Central memory CD4-positive, alpha-beta T cell (primary cell): ENCODE data around the gene MTREX.

ENCODE experiments used
- DNase-seq: peaks from one replicate; pipeline ENCODE4 v3.0.0; 2022

Gene MTREX

DNA sequence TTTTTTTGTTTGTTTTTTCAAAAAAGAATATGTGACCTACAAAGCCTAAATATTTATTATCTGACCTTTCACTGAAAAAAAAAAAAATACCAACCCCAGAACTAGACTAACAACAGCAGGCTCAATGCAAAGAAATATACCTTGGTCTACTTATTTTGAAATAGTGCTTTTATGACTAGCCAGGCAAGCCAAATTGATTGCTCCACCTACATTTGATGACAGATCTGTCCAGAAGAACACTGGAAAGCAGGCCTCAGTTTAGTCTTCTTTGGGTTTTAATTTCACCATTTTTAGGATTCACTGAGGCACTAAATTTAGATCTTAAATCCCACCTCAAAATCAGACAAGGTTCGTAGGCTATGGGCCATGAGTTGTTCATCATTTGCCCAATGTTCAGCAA is 129.7 kb downstream of the MTREX start:
- no peak for DNase-seq

DNA sequence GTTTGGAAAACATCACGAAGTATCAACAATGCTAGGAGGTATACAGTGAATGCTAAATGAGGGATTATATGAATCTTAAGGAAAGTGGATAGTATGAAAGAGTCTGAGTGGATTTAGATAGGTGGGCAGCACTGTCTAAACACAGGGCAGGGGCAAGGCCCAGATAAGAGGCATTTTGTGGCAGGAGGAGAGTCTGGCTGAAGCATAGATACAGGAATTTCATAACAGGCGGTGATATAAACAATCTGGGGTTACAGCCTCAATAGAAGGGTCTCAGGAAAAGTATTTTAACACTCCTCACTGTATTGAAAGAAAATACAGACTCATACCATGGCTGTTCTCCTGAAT is 130.0 kb downstream of the MTREX start:
- no peak for DNase-seq

- DNase-seq: no peak
Observed at GRCh38 chr5:55438998-55439397, 131.2 kb downstream of the MTREX start.

DNA sequence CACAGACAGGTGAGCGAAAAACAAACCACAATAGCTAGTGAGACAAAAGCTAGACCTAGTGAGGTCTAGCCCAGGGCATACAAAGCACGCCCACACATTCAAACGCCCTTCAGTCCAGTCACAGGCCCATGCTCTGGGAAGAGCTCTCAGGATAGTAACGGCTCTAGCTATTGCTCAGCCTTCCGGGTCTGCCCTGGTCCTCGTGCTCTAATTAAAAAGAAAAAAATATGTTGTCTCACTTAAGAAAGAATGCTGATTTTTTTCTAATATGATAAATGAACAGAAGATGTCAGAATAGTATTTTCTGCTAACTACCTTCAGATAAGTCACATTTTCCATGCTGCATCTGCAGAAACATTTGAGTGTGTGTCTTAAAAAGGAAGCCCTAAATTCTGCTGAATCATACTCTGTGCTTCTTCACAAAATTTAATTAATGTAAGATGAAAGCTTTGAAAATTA is 132.4 kb downstream of the MTREX start:
- DNase-seq: no peak

- DNase-seq: no peak
Observed at GRCh38 chr5:55441107-55441771, 133.4 kb downstream of the MTREX start.

- DNase-seq: no peak
Observed at GRCh38 chr5:55441954-55442353, 134.2 kb downstream of the MTREX start.

GRCh38 chr5:55445791-55446190 is 138.0 kb downstream of the MTREX start:
- no peak for DNase-seq

- DNase-seq: no peak
Observed at GRCh38 chr5:55446640-55447351, 139.0 kb downstream of the MTREX start.

DNA sequence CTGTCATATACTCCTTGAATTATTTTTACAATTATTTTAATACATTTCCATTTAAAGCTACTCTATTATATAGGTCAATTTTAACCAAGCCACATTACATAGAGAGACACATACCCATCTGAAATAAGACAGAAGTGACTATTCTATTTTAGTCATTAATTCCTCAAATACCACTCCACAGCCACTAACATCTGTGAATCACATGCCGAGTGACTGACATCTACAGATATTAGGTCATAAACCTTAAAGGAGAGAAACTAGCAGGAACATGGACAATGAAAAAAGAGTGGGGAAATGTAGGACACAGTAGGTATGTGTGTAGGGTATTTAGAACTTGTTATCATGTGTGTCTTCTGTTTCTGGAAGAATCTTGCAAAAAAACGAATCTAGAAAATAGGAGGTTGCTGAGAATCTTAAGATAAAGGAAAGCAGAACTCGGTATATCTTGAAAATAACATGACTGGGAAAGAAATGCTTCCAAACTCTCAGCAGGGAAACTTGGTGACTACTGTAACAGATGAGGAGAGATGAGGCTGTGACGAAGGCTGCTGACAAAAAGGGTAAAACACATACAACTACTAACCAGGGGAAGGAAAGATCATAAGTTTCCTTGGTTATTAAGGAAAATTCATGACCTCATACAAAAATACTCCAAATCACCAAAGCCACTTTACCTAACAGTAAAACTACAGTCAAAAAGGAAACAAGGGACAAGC is 142.4 kb downstream of the MTREX start:
- no peak for DNase-seq

- DNase-seq: no peak
Observed at GRCh38 chr5:55451976-55452375, 144.2 kb downstream of the MTREX start.

DNA sequence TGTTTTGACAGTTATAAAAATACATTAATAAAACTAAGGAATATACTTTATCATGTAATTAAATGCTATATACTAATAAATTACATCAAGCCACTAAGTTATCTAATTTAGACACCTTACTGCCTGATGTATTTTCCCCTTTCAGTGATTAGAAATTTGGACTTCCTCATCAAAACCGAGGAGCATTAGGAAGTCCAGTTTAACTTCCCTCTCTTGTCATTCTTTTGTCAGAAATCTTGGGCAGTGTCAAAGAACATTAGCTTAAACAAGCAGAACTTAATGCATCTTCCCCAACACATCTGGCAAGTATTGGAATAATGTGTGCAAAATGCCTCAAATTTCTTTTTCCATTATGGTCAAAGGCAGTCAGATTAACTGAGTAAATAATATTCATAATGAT is 145.4 kb downstream of the MTREX start:
- DNase-seq: no peak

- DNase-seq: no peak
Observed at GRCh38 chr5:55454282-55454681, 146.5 kb downstream of the MTREX start.

DNA sequence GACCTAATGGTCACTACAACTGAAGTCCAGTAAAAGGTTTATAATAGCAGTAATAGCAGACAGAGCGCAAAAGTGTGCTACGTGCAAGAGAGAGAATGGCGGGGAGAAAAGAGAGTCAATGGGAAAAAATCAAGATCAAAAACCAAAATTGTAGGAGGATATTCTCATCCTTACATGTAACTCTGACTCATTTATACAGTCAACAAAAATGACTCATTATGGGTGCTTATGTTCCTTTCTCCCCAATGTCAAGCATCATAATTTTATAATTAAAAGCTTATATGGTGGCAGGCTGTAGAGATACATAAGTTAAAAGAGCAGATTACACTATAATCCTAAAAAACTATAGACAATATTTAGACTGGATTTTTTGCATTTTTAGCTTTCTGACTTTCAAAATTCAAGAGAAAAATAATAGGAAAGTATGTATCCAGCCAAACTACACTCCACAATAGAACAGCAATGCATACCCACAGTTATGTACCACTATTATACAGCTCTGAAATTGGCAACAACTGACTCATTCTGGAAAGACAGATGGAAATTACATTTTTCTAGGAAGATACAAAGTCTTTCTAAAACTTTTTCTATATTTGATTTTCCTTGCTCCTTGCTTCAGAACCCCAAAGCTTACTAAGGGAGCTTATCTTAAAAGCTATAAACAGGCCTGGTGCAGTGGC is 148.6 kb downstream of the MTREX start:
- no peak for DNase-seq

DNA sequence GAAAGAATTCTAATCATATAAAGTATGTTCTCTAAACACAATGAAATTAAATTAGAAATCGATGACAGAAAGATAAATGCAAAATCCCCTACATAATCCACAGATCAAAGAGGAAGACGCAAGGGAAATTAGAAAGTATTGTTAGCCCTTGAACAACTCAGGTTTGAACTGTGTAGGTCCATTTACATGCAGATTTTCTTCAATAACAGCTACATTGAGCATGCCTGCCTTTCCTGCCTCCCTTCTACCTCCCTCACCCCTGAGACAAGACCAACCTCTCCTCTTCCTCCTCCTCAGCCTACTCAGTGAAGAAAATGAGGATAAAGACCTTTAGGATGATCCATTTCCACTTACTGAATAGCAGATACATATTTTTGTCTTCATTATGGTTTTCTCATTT is 151.8 kb downstream of the MTREX start:
- DNase-seq: no peak

- no peak for DNase-seq
Observed at GRCh38 chr5:55463613-55464012, 155.8 kb downstream of the MTREX start.

GRCh38 chr5:55467862-55468551 is 160.2 kb downstream of the MTREX start:
- DNase-seq: no peak

- no peak for DNase-seq
Observed at GRCh38 chr5:55469839-55470238, 162.1 kb downstream of the MTREX start.

DNA sequence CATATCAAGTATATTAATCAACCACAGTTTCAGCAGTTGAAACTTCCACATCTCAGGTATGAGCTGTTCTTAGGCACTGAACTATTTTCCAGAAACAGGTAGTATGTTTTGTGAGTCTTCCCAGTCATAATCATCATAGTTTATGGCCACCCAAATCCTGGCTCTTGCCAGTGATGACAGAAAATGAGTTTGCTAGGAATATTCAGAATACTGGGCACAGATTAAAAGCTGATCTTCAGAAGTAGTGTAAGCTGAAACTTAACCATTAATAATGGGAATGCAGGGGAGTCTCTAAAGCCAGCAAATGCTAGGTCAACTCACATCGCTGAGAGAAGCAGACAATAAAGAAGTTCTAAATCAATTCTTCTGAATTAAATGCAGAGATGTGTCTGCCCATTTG is 162.5 kb downstream of the MTREX start:
- DNase-seq: no peak

- DNase-seq: no peak
Observed at GRCh38 chr5:55471468-55471867, 163.7 kb downstream of the MTREX start.

GRCh38 chr5:55472642-55473041 is 164.9 kb downstream of the MTREX start:
- DNase-seq: no peak
